Measurements from ENCODE around the gene FANCC.

Gene FANCC

DNA sequence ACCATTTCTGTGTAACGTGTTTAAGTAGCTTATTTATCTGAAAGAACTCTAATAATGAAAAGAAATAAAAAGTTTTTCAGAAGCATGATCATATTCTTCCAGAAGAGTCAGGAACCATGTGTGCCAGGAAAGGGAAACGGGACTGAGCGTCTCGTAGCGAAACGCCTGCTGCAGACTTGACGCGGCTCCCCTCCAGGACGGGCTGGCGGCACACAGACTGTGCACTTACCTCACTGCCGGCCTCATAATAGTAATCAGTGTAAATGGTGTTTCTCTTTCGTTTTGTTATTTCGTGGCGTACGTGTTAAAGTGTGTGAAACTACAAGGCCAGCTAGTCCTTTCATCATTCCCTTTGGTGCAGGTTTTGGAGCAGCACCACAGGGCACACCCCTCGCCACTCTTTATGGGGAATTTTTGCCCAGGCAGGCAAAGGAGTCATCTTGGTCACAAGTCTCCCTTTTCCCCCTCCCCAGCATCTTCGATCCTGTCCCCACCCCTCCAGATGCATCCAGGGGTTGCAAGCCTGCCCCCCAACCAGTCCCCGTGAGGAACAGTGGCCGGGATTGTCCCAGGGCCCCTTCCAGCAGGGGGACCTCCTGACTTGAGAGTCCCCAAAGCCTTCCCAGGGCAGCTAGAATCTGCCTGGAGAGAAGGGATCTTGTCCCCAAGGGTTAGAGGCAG lies 233.1 kb downstream of the FANCC start:
- TF ChIP-seq ZNF274 (IDR thresholded peaks at IDR 0.05; ENCODE audit: low read depth, low read length) = no peak
- H3K4me3 ChIP-seq (ENCODE audit: low read length) = no peak overlapping the region

DNA sequence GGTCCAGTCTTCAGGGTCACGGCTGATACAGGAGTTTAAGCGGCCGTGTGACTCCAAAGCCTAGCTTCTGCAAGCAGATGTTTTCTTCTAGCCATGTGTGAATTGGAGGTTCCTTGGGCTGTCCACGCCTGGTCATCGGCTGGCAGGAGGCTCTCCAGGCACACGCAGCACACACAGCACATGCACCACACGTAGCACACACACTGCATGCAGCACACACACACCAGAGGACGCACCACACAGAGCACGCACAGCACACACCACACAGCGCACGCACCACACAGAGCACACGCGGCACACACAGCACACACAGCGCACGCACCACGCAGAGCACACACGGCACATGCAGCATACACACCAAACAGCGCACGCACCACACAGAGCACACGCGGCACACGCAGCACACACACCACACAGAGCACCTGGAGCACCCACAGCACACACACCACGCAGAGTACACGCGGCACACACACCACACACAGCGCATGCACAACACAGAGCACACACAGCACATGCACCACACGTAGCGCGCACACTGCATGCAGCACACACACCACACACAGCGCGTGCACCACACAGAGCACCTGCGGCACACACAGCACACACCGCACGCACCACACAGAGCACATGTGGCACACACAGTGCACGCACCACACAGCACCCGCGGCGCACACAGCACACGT lies 234.3 kb downstream of the FANCC start:
- no peak overlapping the region for H3K4me3 ChIP-seq (ENCODE audit: low read length)
- TF ChIP-seq ZNF274 (IDR thresholded peaks at IDR 0.05; ENCODE audit: low read depth, low read length) = no peak

DNA sequence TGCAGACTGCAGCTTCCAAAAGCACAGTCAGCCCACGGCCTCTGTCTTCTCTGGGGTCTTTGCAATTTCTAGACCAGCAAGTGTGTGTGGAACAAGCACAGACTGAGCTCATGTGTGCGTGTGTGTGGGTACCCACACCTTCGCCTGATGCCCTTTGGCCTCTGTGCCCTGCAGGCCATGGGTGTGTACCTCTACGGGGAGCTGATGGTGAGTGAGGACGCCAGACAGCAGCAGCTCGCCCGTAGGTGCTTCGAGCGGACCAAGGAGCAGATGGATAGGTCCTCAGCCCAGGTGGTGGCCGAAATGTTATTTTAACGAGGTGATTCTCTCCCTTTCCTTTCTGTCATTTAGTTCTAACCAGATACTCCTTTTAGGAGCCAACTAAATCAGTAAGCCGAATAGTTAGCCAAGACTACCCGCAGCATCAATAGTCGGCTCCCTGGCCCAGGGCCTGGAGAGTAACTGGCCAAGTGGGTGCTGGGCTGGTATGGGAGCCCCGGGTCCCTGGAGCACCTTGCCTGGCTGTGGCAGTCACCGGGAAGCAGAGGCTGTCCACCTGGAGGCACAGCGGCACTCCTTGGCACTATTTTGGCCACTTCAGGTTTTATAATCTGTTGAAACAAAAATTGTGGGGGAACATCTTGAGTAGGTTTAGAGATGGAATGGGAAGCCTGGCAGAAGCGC lies 235.0 kb downstream of the FANCC start:
- TF ChIP-seq ZNF274 (IDR thresholded peaks at IDR 0.05; ENCODE audit: low read depth, low read length) = no peak
- H3K4me3 ChIP-seq (ENCODE audit: low read length) = no peak overlapping the region

DNA sequence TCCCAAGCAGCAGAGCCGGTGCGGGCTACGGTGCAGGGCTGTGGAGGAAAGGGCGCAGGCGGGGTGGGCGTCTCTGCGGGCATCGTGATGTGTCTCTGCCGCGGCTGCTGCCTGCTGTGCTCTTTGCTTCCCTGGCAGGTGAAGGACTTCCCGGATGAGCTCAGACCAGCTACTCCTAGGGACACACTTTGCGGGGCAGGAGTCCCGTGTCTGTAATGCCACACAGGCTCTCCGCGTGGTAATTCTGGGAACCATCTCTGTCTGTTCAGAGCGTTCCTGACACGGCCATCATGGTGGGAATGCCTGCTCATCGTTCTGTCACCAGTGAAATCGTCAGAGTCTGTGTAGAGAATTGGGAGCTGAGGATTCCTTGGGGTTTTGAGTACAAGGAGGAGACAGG lies 235.5 kb downstream of the FANCC start:
- TF ChIP-seq ZNF274 (IDR thresholded peaks at IDR 0.05; ENCODE audit: low read depth, low read length) = no peak
- no peak overlapping the region for H3K4me3 ChIP-seq (ENCODE audit: low read length)

DNA sequence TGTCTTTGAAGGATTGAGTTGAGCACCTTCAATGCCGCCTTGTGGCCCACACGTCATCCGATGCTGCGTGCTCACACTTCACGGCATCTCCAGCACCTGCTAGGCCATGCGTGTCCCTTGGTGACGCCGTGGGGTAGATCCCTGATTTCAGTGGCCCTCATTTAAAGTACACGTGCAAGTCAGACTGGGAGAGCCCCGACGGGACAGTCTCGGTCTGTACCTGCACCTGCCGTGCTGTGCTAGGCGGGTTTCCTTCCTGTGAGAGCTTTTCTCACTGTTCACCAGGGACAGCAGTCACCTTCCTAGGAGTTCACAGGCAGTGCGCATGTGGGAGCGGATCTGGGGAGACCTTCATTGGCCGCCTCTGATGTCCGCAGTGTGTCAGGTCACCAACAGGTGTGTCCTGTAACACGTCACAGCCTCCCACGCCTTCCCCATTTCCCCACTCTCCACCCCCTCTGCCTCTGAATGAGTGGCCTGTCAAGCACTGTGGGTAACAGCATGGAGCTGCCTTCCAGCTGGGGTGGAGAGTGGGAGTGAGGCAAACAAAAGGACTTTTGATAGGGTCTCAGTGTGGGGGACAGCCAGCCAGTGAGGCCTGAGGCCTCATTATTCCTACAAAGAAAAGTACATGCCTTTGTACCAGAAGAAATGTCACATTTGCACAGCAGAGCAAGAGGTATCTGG lies 236.4 kb downstream of the FANCC start:
- no peak for TF ChIP-seq ZNF274 (IDR thresholded peaks at IDR 0.05; ENCODE audit: low read depth, low read length)
- no peak overlapping the region for H3K4me3 ChIP-seq (ENCODE audit: low read length)

DNA sequence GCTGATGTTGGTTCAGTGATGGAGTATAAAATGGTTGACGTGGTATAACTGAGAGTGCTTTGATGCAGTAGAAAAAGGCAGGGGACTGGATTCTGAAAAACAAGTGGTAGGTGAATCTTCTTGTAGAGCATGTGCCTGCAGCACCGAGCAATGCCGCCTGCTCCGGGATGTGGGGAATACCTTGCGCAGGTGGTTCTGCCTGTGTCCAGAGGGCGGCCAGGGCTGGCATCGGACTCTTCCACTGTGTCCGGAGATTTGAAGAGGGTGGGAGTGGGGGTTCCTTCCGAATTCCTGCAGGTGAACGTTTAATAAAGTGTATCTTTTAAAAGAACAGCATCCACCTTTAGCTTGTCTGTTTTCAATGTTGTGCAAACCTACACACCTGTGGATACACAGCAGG lies 238.0 kb downstream of the FANCC start:
- TF ChIP-seq ZNF274 (IDR thresholded peaks at IDR 0.05; ENCODE audit: low read depth, low read length) = no peak
- H3K4me3 ChIP-seq (ENCODE audit: low read length) = no peak overlapping the region

DNA sequence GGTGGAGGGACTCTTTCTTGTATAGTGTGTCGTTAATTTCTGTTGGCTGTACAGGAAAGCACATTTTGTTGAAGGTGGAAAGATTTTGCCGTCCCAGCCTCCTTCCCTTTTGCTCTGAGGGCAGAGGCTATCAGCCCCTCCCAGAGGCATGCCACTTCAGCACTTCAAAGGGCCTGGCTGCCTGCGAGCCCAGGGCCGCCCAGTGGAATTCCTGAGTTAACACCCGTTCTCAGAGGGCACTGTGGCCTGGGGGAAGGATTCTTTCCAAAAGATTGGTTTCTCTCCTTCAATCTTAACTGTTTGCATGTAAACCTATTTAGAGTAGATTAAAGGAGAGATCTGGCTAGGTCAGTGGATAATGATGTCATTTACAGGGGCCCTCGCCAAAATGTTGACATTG lies 238.6 kb downstream of the FANCC start:
- no peak for TF ChIP-seq ZNF274 (IDR thresholded peaks at IDR 0.05; ENCODE audit: low read depth, low read length)
- H3K4me3 ChIP-seq (ENCODE audit: low read length) = no peak overlapping the region

DNA sequence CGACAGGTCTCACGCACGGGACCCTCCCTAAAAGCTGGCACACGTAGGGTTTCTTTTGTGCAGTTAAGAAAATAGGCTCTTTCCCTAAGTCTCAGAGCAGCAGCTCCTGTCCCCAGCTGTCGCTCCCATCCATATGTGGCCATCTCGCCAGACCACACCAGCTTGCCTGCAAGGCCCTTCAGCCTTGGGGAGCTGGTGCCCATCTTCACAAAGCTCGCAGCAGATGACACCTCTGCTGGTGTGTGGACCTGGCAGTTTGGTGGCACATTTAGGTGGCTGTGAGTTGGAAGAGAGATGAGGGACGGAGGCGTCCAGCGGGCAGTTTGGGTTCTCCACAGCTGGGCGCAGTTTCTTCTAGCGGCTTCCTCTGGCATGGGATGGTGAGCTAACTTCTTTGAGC lies 239.0 kb downstream of the FANCC start:
- no peak overlapping the region for H3K4me3 ChIP-seq (ENCODE audit: low read length)
- TF ChIP-seq ZNF274 (IDR thresholded peaks at IDR 0.05; ENCODE audit: low read depth, low read length) = no peak

DNA sequence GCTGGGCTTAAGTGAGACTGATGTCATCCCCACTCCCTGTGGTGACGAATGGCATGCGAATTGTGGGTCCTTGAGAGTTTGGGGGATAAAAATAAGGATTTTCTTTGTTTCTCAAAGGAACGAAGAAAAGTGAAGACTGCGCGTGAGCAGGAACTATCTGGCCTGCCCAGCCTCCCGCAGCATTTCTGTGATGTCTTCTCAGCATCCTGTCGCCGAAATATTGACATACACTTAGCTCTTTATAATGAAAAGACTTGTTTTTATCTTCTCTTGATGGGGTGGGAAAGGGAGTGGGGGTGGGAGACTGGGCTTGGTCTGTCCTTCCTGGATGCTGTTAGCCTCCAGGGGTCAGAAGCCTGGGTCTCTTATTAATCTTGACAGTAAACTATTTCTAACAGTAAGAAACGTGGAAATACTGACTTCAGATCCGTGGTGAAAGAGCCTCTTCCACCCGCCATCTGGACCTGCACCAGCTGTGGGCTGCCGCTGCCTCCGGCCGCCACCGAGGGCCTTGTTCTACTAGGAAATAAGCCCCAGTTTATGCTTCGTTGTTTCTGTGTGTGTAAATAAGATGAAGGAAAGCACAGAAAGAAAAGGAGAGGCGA lies 239.6 kb downstream of the FANCC start:
- no peak for TF ChIP-seq ZNF274 (IDR thresholded peaks at IDR 0.05; ENCODE audit: low read depth, low read length)
- no peak overlapping the region for H3K4me3 ChIP-seq (ENCODE audit: low read length)

DNA sequence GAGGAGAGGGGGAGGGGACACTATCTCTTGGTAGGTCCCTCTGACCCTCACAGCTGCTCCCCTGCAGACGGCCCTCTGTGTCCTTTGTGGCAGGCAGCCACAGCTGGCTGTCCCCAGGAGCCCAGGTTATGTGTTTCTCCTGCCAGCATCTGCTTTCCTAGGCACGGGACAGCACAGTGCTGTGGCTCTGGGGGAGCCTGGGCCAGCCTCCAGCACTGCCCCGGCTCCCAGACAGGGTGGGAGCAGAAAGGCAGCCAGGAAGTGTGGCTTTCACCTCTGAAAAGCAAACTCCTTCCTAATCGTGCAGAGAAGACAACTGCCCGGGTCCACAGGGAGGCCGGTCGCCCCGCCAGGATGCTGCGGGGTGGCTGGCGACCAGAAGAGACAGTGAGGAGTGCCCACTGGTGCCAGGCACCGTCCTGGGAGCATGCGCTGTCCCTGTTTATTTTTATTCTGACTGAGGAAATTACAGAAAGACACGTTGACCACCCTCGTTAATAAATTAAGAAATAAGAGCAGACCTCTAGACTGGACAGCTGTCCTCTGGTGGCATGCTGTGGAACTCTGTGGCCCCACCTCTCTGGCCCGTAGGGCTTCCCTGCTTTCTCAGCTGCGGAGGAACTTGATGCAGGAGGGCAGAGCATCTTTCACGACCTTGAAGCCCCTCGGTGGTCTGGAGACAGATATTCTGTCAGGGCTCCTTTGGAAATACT lies 240.3 kb downstream of the FANCC start:
- H3K4me3 ChIP-seq (ENCODE audit: low read length) = no peak overlapping the region
- no peak for TF ChIP-seq ZNF274 (IDR thresholded peaks at IDR 0.05; ENCODE audit: low read depth, low read length)

DNA sequence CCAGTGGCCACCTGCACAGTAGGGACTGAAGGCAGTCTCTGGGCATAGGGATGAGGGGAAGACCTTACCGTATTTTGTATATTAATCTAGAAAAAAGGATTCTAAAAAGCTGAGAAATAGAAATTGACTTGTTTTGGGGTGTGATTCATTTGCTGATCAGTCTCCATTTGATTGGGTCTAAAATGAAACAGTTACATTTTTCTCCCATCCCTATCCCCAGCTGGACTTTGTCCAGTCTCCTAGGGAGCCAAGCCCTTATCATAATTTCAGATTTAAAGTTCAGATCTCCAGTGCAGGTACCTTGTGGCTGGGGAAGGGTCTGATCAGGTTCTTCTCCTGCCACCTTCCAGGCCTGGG lies 240.8 kb downstream of the FANCC start:
- no peak overlapping the region for H3K4me3 ChIP-seq (ENCODE audit: low read length)
- TF ChIP-seq ZNF274 (IDR thresholded peaks at IDR 0.05; ENCODE audit: low read depth, low read length) = no peak

DNA sequence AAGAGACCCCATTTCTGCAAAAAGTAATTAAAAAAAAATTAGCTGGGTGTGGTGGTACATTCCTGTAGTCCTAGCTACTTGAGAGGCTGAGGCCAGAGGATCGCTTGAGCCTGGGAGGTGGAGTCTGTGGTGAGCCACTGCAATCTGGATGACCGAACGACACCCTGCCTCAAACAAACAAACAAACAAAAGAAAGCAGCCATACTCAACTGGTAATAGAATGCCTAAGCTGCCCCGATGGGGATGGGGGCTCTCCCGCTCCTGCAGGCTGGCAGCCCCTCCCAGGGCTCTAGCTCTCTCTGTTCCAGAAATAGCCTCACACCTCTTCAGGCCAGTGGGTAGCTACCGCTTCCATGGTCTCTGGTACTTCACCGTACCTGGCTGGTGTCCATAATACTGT lies 241.8 kb downstream of the FANCC start:
- no peak for TF ChIP-seq ZNF274 (IDR thresholded peaks at IDR 0.05; ENCODE audit: low read depth, low read length)
- H3K4me3 ChIP-seq (ENCODE audit: low read length) = no peak overlapping the region

DNA sequence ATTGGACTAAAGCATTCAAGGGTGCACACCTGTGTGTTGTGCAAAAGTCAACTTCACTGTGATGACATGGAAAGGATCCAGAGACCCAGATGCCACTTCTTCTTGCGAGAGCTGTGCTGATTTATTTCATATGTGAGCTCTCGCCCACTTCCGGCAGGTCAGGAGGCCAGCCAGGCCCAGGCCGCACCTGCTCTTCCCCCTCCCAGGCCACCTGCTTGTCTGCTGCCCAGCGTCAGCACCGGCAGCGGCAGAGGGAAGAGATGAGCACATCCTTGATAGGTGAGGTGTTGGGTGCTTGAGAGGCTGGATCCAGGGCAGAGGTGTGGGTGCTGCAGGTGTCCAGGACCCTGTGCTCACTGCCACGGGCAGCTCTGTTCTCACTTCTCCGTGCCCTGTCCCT lies 242.9 kb downstream of the FANCC start:
- no peak for TF ChIP-seq ZNF274 (IDR thresholded peaks at IDR 0.05; ENCODE audit: low read depth, low read length)
- H3K4me3 ChIP-seq (ENCODE audit: low read length) = no peak overlapping the region

DNA sequence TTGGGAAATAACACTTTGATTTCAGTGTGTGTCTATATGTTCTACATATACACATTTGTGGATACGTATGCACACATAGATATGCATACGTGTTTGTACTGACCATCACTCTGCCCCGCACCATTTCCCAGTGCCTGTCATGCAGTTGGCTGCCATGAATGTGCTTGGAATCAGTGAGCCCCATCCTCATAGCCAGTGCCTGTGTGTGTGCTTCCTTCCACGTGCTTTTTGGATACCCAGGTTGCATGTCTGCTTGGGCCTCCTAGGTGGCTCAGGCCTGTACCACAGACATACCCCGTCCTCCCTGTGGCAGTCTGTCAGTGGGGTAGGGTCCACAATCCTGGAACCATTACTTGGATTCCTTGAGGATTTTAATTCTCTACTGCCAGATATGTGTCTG lies 243.6 kb downstream of the FANCC start:
- TF ChIP-seq ZNF274 (IDR thresholded peaks at IDR 0.05; ENCODE audit: low read depth, low read length) = no peak

More for the DNA sequence above, 243.6 kb downstream of the FANCC start:
- H3K4me3 ChIP-seq (ENCODE audit: low read length) = no peak overlapping the region
